Gastrocnemius medialis (tissue), 4 donors: ENCODE measurements around the gene TULP3. TPM values are rescaled to one million over a fixed set of nuclear protein-coding genes. Genes with fewer than 3 reads are reported as not detected.
"Not testable (repeated sequence)": the region's sequence is repeated elsewhere in the genome, so short reads cannot be mapped to it uniquely, and the experiment has no call there.

Experiments used
- ATAC-seq, 2 donors: fragments of 150-250 bp; one replicate each; pipeline ENCODE4 v1.9.1; 2016
- DNase-seq, 2 donors: peaks; one replicate each; pipeline ENCODE4 v3.0.0-alpha.2; 2019
- H3K27ac ChIP-seq, 4 donors: fragments of 200-600 bp; sonication (generic); 1 replicate in 1 of 4; 2 replicates in 3 of 4; pipeline ENCODE4 v1.5.1; 2016 to 2018; ENCODE audit warnings: mild to moderate bottlenecking in 2 of 4, moderate library complexity in 1 of 4
- H3K27me3 ChIP-seq, 3 donors: fragments of 200-600 bp; sonication (generic) in 2 of 3; 1 replicate in 1 of 3; 2 replicates in 2 of 3; pipeline versions ENCODE4 v1.5.1 to v1.6.0; 2016 to 2019; ENCODE audit warnings: mild to moderate bottlenecking in 1 of 3, moderate library complexity in 1 of 3
- H3K36me3 ChIP-seq, 2 donors: fragments of 200-600 bp; sonication (generic) in 1 of 2; one replicate each; pipeline ENCODE4 v1.5.1; 2017 to 2018
- H3K4me1 ChIP-seq, 2 donors: fragments of 200-600 bp; sonication (generic) in 1 of 2; one replicate each; pipeline ENCODE4 v1.5.1; 2016 to 2017; ENCODE audit warnings: mild to moderate bottlenecking in 2 of 2
- H3K4me3 ChIP-seq, 4 donors: fragments of 200-600 bp; sonication (generic) in 3 of 4; 1 replicate in 1 of 4; 2 replicates in 3 of 4; pipeline ENCODE4 v1.5.1; 2016 to 2019; ENCODE audit warnings: mild to moderate bottlenecking in 2 of 4
- H3K9me3 ChIP-seq, 3 donors: fragments of 200-600 bp; sonication (generic) in 2 of 3; 1 replicate in 1 of 3; 2 replicates in 2 of 3; pipeline ENCODE4 v1.5.1; 2016 to 2019
- CTCF ChIP-seq, 5 experiments: fragments of 450-650 bp in 3 of 5; fragments of 200-600 bp in 2 of 5; sonication (generic) in 2 of 5; IDR thresholded peaks in 4 of 5; conservative IDR thresholded peaks in 1 of 5; 1 replicate in 4 of 5; 2 replicates in 1 of 5; pipeline ENCODE4 v1.5.1; 2016 to 2019; ENCODE audit warnings: antibody characterized with exemption in 5 of 5, mild to moderate bottlenecking in 3 of 5, moderate library complexity in 3 of 5
- POLR2A ChIP-seq, 2 donors: fragments of 450-650 bp; IDR thresholded peaks; one replicate each; pipeline ENCODE4 v1.6.1; 2017; ENCODE audit warnings: antibody characterized with exemption in 2 of 2, mild to moderate bottlenecking in 2 of 2, moderate library complexity in 2 of 2
- in situ Hi-C, 4 donors: fragments of 200-750 bp; cut with MboI; loops; one replicate each; pipeline versions ENCODE4 v1.15.0 to v1.8.0; 2017; ENCODE audit warnings: low sequenced_read_pairs in 4 of 4
- intact Hi-C: fragments of 100-400 bp; cut with DNase I; formaldehyde crosslinking; loops from one replicate; pipeline ENCODE4 v1.15.1; 2023; ENCODE audit warnings: low total_unique reads
- total RNA-seq, 4 donors: library from RNA; depleted of rRNA; stranded (reverse); fragments of >200 nt; gene quantifications; one replicate each; pipeline versions ENCODE4 v1.1.0 to v1.2.3, GENCODE V29; 2016

TULP3 gene
- total RNA-seq, 4 donors from 2014 or later: 2.8 to 15.8 (median 11.2) TPM

GRCh38 chr12:2864198-2864597, 26.5 kb upstream of the TULP3 start:
- intact Hi-C loops: no loop called here
- in situ Hi-C loops: no loop called here
- no peak for DNase-seq
- peaks cover 2 to 3% of the 10 kb centered on the region in 2 donors for H3K4me1 ChIP-seq
- H3K27me3 ChIP-seq: no peaks in the 10 kb centered on the region
- TF ChIP-seq POLR2A (IDR thresholded peaks at IDR 0.05): no peak
- no peak for TF ChIP-seq CTCF (IDR thresholded peaks at IDR 0.05 in 4 of 5, conservative IDR thresholded peaks at IDR 0.05 in 1 of 5)
- no peak for ATAC-seq
- H3K36me3 ChIP-seq: no peaks in the 10 kb centered on the region
- no peak overlapping the region for H3K27ac ChIP-seq
- no peak overlapping the region for H3K4me3 ChIP-seq
- H3K9me3 ChIP-seq: no peaks in the 10 kb centered on the region

GRCh38 chr12:2868986-2869632, 21.6 kb upstream of the TULP3 start:
- DNase-seq, intact Hi-C loops, H3K9me3 ChIP-seq, H3K4me1 ChIP-seq, ATAC-seq, H3K36me3 ChIP-seq, H3K27me3 ChIP-seq, H3K4me3 ChIP-seq, in situ Hi-C loops, H3K27ac ChIP-seq: not testable (repeated sequence)

GRCh38 chr12:2876431-2877046, 14.2 kb upstream of the TULP3 start:
- Histone ChIP-seq H3K36me3 (no peaks in the 10 kb centered on the region), H3K27me3 (no peaks in the 10 kb centered on the region), H3K27ac (peak overlapping the region in 3 of 4 donors; percentile 86 to 87 (median 87)), H3K4me3 (peak overlapping the region; percentile 75 to 95 (median 91)), H3K9me3 (no peaks in the 10 kb centered on the region), H3K4me1 (peaks cover 0 to 11% of the 10 kb centered on the region in 2 donors)
- ATAC-seq: no peak
- in situ Hi-C loops: loop anchor here in 1 of 4 donors (25.0 kb wide), 1 partner anchor 161 kb away; no protein-coding TSS in a partner anchor
- intact Hi-C loops: loop anchor here (1.0 kb wide), 1 partner anchor 14 kb away; the partner anchor contains the start of gene TULP3
- TF ChIP-seq CTCF (IDR thresholded peaks at IDR 0.05 in 4 of 5, conservative IDR thresholded peaks at IDR 0.05 in 1 of 5) (no peak), POLR2A (IDR thresholded peaks at IDR 0.05) (no peak)
- DNase-seq: no peak

- peak; percentile 95 to 96 for ATAC-seq
- Histone ChIP-seq H3K36me3 (no peaks in the 10 kb centered on the region), H3K4me3 (peak within 1 kb of the TSS; percentile 75 to 95 (median 91)), H3K9me3 (no peaks in the 10 kb centered on the region), H3K4me1 (peaks cover 0 to 11% of the 10 kb centered on the region in 2 donors), H3K27ac (peak within 1 kb of the TSS; percentile 82 to 87 (median 86)), H3K27me3 (no peaks in the 10 kb centered on the region)
- intact Hi-C loops: loop anchor here (1.0 kb wide), 1 partner anchor 13 kb away; the partner anchor contains the start of gene TULP3
- peak; percentile 84 to 87 for DNase-seq
- TF ChIP-seq POLR2A (IDR thresholded peaks at IDR 0.05) (peak; percentile 39 to 46), CTCF (IDR thresholded peaks at IDR 0.05 in 4 of 5, conservative IDR thresholded peaks at IDR 0.05 in 1 of 5) (peak in 4 of 5 experiments; percentile 17 to 34 (median 24))
- in situ Hi-C loops: loop anchor here in 1 of 4 donors (25.0 kb wide), 1 partner anchor 160 kb away; no protein-coding TSS in a partner anchor
These were observed 13.4 kb upstream of the TULP3 start, which contains the start of the genes FOXM1 and RHNO1 for GRCh38 chr12:2877047-2877952. TSS of gene FOXM1 (minus strand) at chr12:2877174. CDS start at chr12:2874478, 2,696 bp downstream. TSS of gene RHNO1 (plus strand) at chr12:2877223. CDS start at chr12:2885367, 8,144 bp downstream.
